NT2/D1 (cell line): ENCODE results near the gene SEC22A.

Source experiments
- DNase-seq: peaks from one replicate; pipeline ENCODE4 v3.0.0-alpha.2; 2011; ENCODE audit warnings: low read depth, low spot score
- H3K27me3 ChIP-seq: 2 replicates; pipeline ENCODE4 v1.6.0; 2011; ENCODE audit warnings: mild to moderate bottlenecking; ENCODE audit not compliant: insufficient read length, insufficient read depth
- H3K36me3 ChIP-seq: 2 replicates; pipeline ENCODE4 v1.6.1; 2011; ENCODE audit warnings: mild to moderate bottlenecking, low read length, mixed read lengths; ENCODE audit not compliant: insufficient read depth, insufficient read length
- H3K4me1 ChIP-seq: 2 replicates; pipeline ENCODE4 v1.5.1; 2011; ENCODE audit not compliant: insufficient read depth, insufficient read length
- H3K4me3 ChIP-seq: 2 replicates; pipeline ENCODE4 v1.5.1; 2011; ENCODE audit warnings: low read depth; ENCODE audit not compliant: insufficient read length
- H3K9ac ChIP-seq: 2 replicates; pipeline ENCODE4 v1.6.0; 2011; ENCODE audit warnings: low read depth; ENCODE audit not compliant: insufficient read length
- H3K9me3 ChIP-seq: 2 replicates; pipeline ENCODE4 v1.5.1; 2011; ENCODE audit warnings: mild to moderate bottlenecking, low read length; ENCODE audit not compliant: insufficient read depth
- SUZ12 ChIP-seq: IDR thresholded peaks from 2 replicates; pipeline ENCODE4 v1.6.1; 2011; ENCODE audit not compliant: insufficient read length, insufficient read depth; ENCODE audit errors: extremely low read depth
- YY1 ChIP-seq: IDR thresholded peaks from 2 replicates; pipeline ENCODE4 v1.6.1; 2011; ENCODE audit not compliant: insufficient read length, insufficient read depth
- ZNF274 ChIP-seq: IDR thresholded peaks from 2 replicates; pipeline ENCODE4 v1.6.1; 2011; ENCODE audit warnings: mild to moderate bottlenecking, low read depth, low read length

Gene SEC22A

DNA sequence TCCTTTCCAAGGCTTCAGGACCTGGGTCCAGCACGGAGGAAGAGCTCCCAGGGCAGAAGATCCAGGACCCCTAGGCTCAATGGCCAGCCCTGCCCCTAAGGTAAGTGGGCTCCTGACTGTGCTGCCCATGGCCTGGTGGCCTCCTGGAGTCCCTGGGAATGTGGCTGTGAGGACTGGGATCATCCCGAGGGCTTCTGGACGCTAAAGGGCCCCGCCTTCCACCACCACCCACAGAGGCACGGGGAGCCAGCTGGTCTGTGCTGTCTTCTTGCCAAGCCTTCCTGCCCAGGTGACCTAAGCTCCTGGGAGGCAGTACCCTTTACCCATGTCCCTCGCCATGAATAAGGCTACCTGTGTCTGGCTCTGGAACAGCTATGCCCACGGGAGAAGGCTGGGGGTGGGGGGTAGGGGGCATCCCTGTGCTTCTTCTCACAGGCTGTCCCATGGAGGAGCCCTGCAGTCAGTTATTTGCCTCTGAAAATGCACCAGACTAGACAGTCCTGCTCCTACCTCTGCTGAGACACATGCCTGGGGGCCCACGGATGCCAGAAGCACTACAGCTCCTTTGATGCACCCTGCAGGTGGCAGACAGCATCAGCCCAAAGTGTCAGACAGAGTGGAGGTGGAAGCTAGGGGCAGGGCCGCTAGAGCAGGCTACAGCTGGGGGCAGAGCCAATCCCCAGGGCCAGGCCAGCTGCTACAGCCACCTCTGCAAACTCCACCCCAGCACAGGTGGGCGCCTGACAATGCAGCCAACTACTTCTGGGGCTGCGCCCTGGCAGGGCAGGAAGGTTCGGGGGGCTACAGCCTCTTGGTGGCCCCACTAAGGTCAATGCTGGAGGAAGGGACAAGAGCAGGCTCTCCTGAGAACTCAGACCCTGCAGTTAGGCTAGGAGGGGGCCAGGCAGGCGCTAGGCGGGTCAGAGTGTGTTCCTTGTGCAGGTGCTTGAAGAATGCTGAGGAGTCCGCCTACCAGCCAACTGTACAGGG lies 90.9 kb downstream of the SEC22A start:
- Histone ChIP-seq H3K4me3 (no peak overlapping the region), H3K4me1 (no peaks in the 10 kb centered on the region), H3K27me3 (no peaks in the 10 kb centered on the region), H3K9ac (no peak overlapping the region), H3K9me3 (no peaks in the 10 kb centered on the region), H3K36me3 (no peaks in the 10 kb centered on the region)
- TF ChIP-seq SUZ12 = no peak
- TF ChIP-seq YY1 = no peak
- no peak for TF ChIP-seq ZNF274
- DNase-seq = no peak

DNA sequence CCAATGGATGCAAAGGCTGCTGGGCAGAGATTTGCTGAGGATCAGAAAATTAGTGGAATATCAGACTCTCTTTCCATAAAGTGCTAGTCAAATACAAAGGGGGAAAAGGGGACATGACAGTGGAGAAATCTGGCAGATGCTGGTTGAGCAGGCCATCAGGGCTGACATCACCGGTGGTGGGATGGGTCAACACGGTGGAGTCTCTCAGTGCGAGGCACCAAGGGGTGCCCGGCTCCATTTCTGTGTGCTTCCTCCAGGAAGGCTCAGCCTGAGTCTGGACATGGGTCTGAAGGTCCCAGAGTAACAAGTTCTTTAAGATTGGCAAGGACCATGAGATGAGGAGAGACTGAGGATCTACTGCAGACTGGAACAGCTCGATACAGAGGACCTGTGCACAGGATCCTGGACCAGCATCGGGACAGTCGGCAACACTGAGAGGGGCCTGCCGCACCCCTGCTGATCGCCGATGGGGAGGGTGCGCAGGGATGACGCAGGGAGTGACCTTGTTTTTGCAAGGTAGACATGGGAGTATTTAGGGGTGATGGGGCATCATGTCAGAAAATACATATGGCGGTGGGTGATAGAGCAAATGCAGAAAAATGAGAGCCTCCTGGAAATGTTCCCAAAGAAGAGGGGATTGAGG lies 92.7 kb downstream of the SEC22A start:
- H3K4me1 ChIP-seq = no peaks in the 10 kb centered on the region
- DNase-seq = no peak
- no peak overlapping the region for H3K4me3 ChIP-seq
- H3K9ac ChIP-seq = no peak overlapping the region
- H3K27me3 ChIP-seq = no peaks in the 10 kb centered on the region
- TF ChIP-seq YY1 (no peak), SUZ12 (no peak), ZNF274 (no peak)
- no peaks in the 10 kb centered on the region for H3K9me3 ChIP-seq
- H3K36me3 ChIP-seq = no peaks in the 10 kb centered on the region

DNA sequence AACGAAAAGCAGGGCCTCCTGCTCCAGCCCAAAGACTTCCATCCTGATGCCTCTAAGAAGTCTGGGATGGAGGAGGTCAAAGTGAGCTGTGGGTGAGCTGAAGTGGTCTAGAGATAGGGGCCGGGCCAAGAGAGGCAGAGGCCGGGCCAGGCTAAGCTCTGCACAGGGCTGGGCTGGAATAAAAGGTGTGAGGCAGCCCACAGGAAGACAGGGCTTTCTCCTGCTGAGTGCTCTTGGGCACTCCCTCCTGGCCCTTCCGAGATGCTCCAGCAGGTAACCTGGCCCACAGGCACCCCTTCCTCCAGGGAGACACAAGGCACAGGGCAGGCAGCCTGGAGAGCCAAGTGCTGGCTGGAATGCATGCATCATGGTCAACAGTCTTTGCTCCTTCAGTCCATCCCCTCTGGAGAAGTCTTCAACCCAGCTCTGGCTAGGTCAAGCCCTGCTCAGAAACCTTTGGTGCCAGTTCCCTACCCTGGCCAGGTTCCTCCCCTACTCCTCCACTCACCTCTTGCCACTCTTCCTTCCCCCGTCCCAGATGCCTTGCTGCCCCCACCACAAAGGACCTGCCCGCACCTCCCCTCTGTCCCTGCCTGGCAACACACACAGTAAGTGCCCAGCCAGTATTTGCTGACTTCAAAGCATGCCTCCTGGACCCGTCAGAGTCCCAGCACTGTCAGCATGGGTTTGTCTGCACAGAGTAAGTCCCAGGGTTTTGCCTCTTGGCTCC lies 93.6 kb downstream of the SEC22A start:
- DNase-seq = no peak
- Histone ChIP-seq H3K4me1 (no peaks in the 10 kb centered on the region), H3K9me3 (no peaks in the 10 kb centered on the region), H3K4me3 (no peak overlapping the region), H3K9ac (no peak overlapping the region), H3K36me3 (no peaks in the 10 kb centered on the region), H3K27me3 (no peaks in the 10 kb centered on the region)
- TF ChIP-seq ZNF274 (no peak), SUZ12 (no peak), YY1 (no peak)

DNA sequence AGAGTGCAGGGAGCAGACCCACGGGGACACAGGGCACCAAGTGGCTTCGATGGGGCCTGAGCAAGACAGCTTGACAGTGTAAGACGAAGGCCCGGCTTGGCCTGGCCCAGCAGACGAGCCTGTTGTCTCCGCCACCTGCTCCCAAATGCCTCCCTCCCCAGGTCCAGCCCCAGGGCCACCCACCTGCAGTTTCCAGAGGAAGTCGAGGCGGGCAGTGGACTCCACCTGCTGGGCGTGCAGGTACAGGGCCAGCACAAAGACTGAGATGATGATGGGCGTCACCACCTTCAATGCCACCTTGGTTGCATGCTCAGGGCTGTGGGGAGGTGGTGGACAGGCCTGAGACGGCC lies 94.1 kb downstream of the SEC22A start:
- no peaks in the 10 kb centered on the region for H3K36me3 ChIP-seq
- H3K9me3 ChIP-seq = no peaks in the 10 kb centered on the region
- no peak overlapping the region for H3K9ac ChIP-seq
- no peaks in the 10 kb centered on the region for H3K4me1 ChIP-seq
- TF ChIP-seq YY1 (no peak), SUZ12 (no peak), ZNF274 (no peak)
- no peak overlapping the region for H3K4me3 ChIP-seq
- H3K27me3 ChIP-seq = no peaks in the 10 kb centered on the region
- no peak for DNase-seq

DNA sequence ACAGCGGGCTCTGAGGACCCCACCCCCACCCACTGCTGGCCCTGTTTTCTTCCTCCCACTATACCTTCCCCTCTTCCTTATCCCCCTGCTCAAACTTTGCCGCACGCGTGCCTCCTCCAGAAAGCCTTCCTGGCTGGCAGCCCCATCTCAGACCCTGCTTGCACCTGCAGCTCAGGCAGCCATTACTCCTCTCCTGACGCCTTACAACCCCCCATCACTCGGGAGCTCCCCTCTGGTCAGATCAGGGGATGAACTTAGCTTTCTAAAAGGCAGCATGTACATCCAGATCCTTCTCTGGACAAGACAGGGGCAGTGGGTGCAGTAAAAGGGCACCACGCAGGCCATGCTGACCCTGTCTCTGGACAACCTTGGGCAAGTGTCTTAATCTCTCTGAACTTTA lies 94.5 kb downstream of the SEC22A start:
- DNase-seq = no peak
- Histone ChIP-seq H3K9me3 (no peaks in the 10 kb centered on the region), H3K27me3 (no peaks in the 10 kb centered on the region), H3K4me1 (peaks cover 2% of the 10 kb centered on the region), H3K9ac (no peak overlapping the region), H3K4me3 (no peak overlapping the region), H3K36me3 (no peaks in the 10 kb centered on the region)
- TF ChIP-seq YY1 = no peak
- TF ChIP-seq ZNF274 = no peak
- TF ChIP-seq SUZ12 = no peak

DNA sequence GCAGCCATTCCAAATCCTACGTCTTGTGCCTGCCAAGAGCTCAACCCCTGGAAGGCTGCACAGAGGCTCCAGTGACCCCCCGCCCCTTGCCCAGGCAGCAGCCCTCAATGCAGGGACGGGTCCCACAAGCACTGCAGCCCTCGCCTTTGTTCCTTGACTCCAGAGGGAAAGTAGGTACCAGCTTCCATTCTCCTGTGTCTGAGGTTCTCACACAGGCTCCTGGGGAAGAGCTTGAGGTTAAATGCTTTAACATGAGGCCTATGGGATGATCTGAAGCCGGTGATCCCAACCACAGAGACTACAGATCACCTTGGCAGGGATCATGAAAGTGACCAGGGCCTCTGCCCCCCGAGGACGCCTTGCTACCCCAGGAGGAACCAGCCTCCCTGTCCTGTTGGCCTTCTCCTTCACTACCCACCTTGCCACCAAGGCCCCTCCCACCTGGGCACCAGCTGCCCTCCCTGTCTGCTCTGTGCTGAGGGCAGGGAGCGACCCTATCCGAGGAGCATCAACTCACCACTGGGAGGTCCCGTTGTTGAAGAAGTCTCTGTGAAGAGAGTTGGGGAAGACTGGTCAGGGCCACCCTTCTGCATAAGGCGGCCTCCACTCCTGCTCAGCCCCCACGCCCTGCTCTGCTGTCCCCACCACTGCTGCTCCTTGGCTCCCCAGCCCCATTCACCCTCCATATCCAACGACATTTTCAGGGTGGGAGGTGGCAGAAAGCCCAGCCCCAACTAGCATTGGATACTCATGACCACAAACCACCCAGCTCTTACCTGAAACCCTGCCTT lies 95.3 kb downstream of the SEC22A start:
- TF ChIP-seq ZNF274 = no peak
- no peak for TF ChIP-seq YY1
- Histone ChIP-seq H3K4me3 (no peak overlapping the region), H3K27me3 (no peaks in the 10 kb centered on the region), H3K4me1 (peaks cover 2% of the 10 kb centered on the region), H3K9me3 (no peaks in the 10 kb centered on the region), H3K9ac (no peak overlapping the region), H3K36me3 (no peaks in the 10 kb centered on the region)
- no peak for DNase-seq

DNA sequence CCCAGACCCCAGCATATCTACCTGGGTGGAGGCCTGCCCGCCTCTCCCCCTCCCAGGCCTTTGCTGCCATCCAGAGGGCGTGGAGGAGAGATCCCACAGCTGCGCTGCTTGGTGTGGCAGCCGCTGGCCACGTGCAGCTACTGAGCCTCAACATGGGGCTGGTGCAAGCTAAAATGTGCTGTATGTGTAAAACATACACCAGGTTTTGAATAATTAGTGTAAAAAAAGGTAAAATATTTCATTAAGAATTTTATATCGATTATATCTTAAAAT lies 95.8 kb downstream of the SEC22A start:
- no peak for DNase-seq
- H3K9ac ChIP-seq = no peak overlapping the region
- H3K36me3 ChIP-seq = no peaks in the 10 kb centered on the region
- no peak overlapping the region for H3K4me3 ChIP-seq
- no peaks in the 10 kb centered on the region for H3K9me3 ChIP-seq
- H3K27me3 ChIP-seq = no peaks in the 10 kb centered on the region
- H3K4me1 ChIP-seq = peaks cover 2% of the 10 kb centered on the region
- no peak for TF ChIP-seq SUZ12
- no peak for TF ChIP-seq ZNF274
- no peak for TF ChIP-seq YY1
